HEK293 (cell line): ENCODE data around the gene OTUD1.

ENCODE experiments used
- CTCF ChIA-PET: fragments of 350-600 bp; formaldehyde crosslinking; extraction: SDS; loops from one replicate; lab custom pipeline; 2021; ENCODE audit warnings: antibody characterized with exemption; lab: Yijun Ruan, JAX
- POLR2A ChIA-PET: fragments of 300-600 bp; formaldehyde crosslinking; extraction: SDS; loops from one replicate; lab custom pipeline; 2020; ENCODE audit warnings: antibody characterized with exemption, inconsistent platforms; lab: Yijun Ruan, JAX
- H3K27ac ChIP-seq: fragments of 200-500 bp; sonication (Bioruptor generic); 2 replicates; pipeline ENCODE4 v1.5.1; 2014; ENCODE audit warnings: low read depth, low read length, control low read depth, inconsistent platforms; ENCODE audit errors: extremely low read depth
- H3K36me3 ChIP-seq, 2 experiments: fragments of 200-500 bp in 1 of 2; sonication (Bioruptor generic) in 1 of 2; 1 replicate in 1 of 2; 2 replicates in 1 of 2; pipeline ENCODE4 v1.5.1; 2014 to 2017; ENCODE audit warnings: inconsistent platforms in 2 of 2, low read length in 2 of 2; ENCODE audit not compliant: control insufficient read depth in 2 of 2, insufficient read depth in 1 of 2
- H3K4me1 ChIP-seq: fragments of 200-500 bp; sonication (Bioruptor generic); 2 replicates; pipeline ENCODE4 v1.5.1; 2014; ENCODE audit warnings: mild to moderate bottlenecking, low read length, inconsistent platforms; ENCODE audit not compliant: control insufficient read depth, insufficient read depth
- H3K4me3 ChIP-seq: 2 replicates; pipeline ENCODE4 v1.5.1; 2011; ENCODE audit warnings: low read depth, mild to moderate bottlenecking, control low read depth, low read length, moderate library complexity
- H3K9me3 ChIP-seq: fragments of 200-500 bp; sonication (Bioruptor generic); 2 replicates; pipeline ENCODE4 v1.5.1; 2014; ENCODE audit warnings: low read depth, low read length, inconsistent platforms; ENCODE audit not compliant: control insufficient read depth, insufficient read depth
- CTCF ChIP-seq: fragments of 450-650 bp; formaldehyde crosslinking; IDR thresholded peaks from 2 replicates; pipeline ENCODE4 v1.5.1; 2016; ENCODE audit warnings: missing biosample characterization, missing genetic modification characterization
- GLI4 ChIP-seq: fragments of 450-650 bp; formaldehyde crosslinking; IDR thresholded peaks from 2 replicates; pipeline ENCODE4 v1.5.1; 2016; ENCODE audit warnings: missing biosample characterization, missing genetic modification characterization
- RBAK ChIP-seq: fragments of 450-650 bp; formaldehyde crosslinking; IDR thresholded peaks from 2 replicates; pipeline ENCODE4 v1.5.1; 2016; ENCODE audit warnings: missing biosample characterization, missing genetic modification characterization
- ZNF155 ChIP-seq: fragments of 450-650 bp; formaldehyde crosslinking; IDR thresholded peaks from 2 replicates; pipeline ENCODE4 v1.5.1; 2016; ENCODE audit warnings: missing biosample characterization, missing genetic modification characterization
- ZNF18 ChIP-seq: fragments of 450-650 bp; formaldehyde crosslinking; IDR thresholded peaks from 2 replicates; pipeline ENCODE4 v1.5.1; 2016; ENCODE audit warnings: missing biosample characterization, missing genetic modification characterization
- ZNF2 ChIP-seq: fragments of 450-650 bp; formaldehyde crosslinking; IDR thresholded peaks from 2 replicates; pipeline ENCODE4 v1.5.1; 2016; ENCODE audit warnings: missing biosample characterization, missing genetic modification characterization
- ZNF280D ChIP-seq: fragments of 450-650 bp; formaldehyde crosslinking; IDR thresholded peaks from 2 replicates; pipeline ENCODE4 v1.5.1; 2016; ENCODE audit warnings: missing biosample characterization, missing genetic modification characterization
- ZNF302 ChIP-seq: fragments of 450-650 bp; formaldehyde crosslinking; IDR thresholded peaks from 2 replicates; pipeline ENCODE4 v1.5.1; 2016; ENCODE audit warnings: missing biosample characterization, missing genetic modification characterization, low read depth
- ZNF488 ChIP-seq: fragments of 450-650 bp; formaldehyde crosslinking; IDR thresholded peaks from 2 replicates; pipeline ENCODE4 v1.5.1; 2016; ENCODE audit warnings: missing biosample characterization, missing genetic modification characterization
- ZNF558 ChIP-seq: fragments of 450-650 bp; formaldehyde crosslinking; IDR thresholded peaks from 2 replicates; pipeline ENCODE4 v1.5.1; 2016; ENCODE audit warnings: missing biosample characterization, missing genetic modification characterization
- ZNF585B ChIP-seq: fragments of 450-650 bp; formaldehyde crosslinking; IDR thresholded peaks from 2 replicates; pipeline ENCODE4 v1.5.1; 2016; ENCODE audit warnings: missing biosample characterization, missing genetic modification characterization
- ZNF692 ChIP-seq: fragments of 450-650 bp; formaldehyde crosslinking; IDR thresholded peaks from 2 replicates; pipeline ENCODE4 v1.5.1; 2016; ENCODE audit warnings: missing biosample characterization, missing genetic modification characterization
- ZNF785 ChIP-seq: fragments of 450-650 bp; formaldehyde crosslinking; IDR thresholded peaks from 2 replicates; pipeline ENCODE4 v1.5.1; 2016; ENCODE audit warnings: missing biosample characterization, missing genetic modification characterization
- ZNF791 ChIP-seq: fragments of 450-650 bp; formaldehyde crosslinking; IDR thresholded peaks from 2 replicates; pipeline ENCODE4 v1.5.1; 2016; ENCODE audit warnings: missing biosample characterization, missing genetic modification characterization
- ZSCAN4 ChIP-seq: fragments of 450-650 bp; formaldehyde crosslinking; IDR thresholded peaks from 2 replicates; pipeline ENCODE4 v1.5.1; 2017; ENCODE audit warnings: missing biosample characterization, missing genetic modification characterization

Gene OTUD1

GRCh38 chr10:23396695-23397094, 42.2 kb upstream of the OTUD1 start:
- no peak for TF ChIP-seq ZNF785 (tag by site-specific recombination)
- TF ChIP-seq, all 188 proteins: peak for 0
- H3K36me3 ChIP-seq: no peaks in the 10 kb centered on the region
- CTCF ChIA-PET: no interaction called here
- H3K27ac ChIP-seq: no peak overlapping the region
- no peaks in the 10 kb centered on the region for H3K9me3 ChIP-seq
- POLR2A ChIA-PET: no interaction called here
- no peak overlapping the region for H3K4me3 ChIP-seq
- H3K4me1 ChIP-seq: no peaks in the 10 kb centered on the region

- TF ChIP-seq ZNF585B (no peak), ZNF155 (tag by site-specific recombination) (no peak), ZNF302 (tag by site-specific recombination) (no peak), ZNF791 (tag by site-specific recombination) (no peak), ZNF18 (tag by site-specific recombination) (no peak)
- TF ChIP-seq, all 188 proteins: peak for 0
- no peaks in the 10 kb centered on the region for H3K9me3 ChIP-seq
- H3K36me3 ChIP-seq: no peaks in the 10 kb centered on the region
- H3K27ac ChIP-seq: no peak overlapping the region
- no peaks in the 10 kb centered on the region for H3K4me1 ChIP-seq
- no peak overlapping the region for H3K4me3 ChIP-seq
- POLR2A ChIA-PET: no interaction called here
- CTCF ChIA-PET: interaction anchor here (0.6 kb wide), 1 partner anchor 45 kb away, joined by 3 read pairs; no protein-coding TSS in a partner anchor
These were observed 39.2 kb upstream of the OTUD1 start for GRCh38 chr10:23399701-23400144.

GRCh38 chr10:23402856-23403255, 36.0 kb upstream of the OTUD1 start:
- H3K36me3 ChIP-seq: no peaks in the 10 kb centered on the region
- CTCF ChIA-PET: interaction anchor here (1.5 kb wide), 1 partner anchor 88 kb away, joined by 9 read pairs; no protein-coding TSS in a partner anchor
- POLR2A ChIA-PET: no interaction called here
- no peaks in the 10 kb centered on the region; the same call in 1 of the 2 replicates for H3K4me1 ChIP-seq
- no peak overlapping the region for H3K27ac ChIP-seq
- TF ChIP-seq RBAK (no peak), GLI4 (tag by site-specific recombination) (no peak), ZNF2 (tag by site-specific recombination) (no peak), ZNF280D (tag by site-specific recombination) (no peak), ZNF558 (tag by site-specific recombination) (no peak)
- H3K9me3 ChIP-seq: no peaks in the 10 kb centered on the region
- no peak overlapping the region for H3K4me3 ChIP-seq

GRCh38 chr10:23403278-23403677, 35.6 kb upstream of the OTUD1 start:
- H3K4me3 ChIP-seq: no peak overlapping the region
- no peaks in the 10 kb centered on the region for H3K36me3 ChIP-seq
- POLR2A ChIA-PET: no interaction called here
- H3K9me3 ChIP-seq: no peaks in the 10 kb centered on the region
- no peak overlapping the region for H3K27ac ChIP-seq
- H3K4me1 ChIP-seq: no peaks in the 10 kb centered on the region; the same call in 1 of the 2 replicates
- CTCF ChIA-PET: interaction anchor here (1.5 to 2.4 kb wide), 2 partner anchors 89 to 245 kb away, joined by 7 to 9 read pairs; no protein-coding TSS in a partner anchor
- no peak for TF ChIP-seq CTCF (tag by site-specific recombination)
- no peak for TF ChIP-seq ZSCAN4 (tag by site-specific recombination)
- TF ChIP-seq ZNF692 (tag by site-specific recombination): no peak
- no peak for TF ChIP-seq ZNF488 (tag by site-specific recombination)
